Measurements from ENCODE around the gene RBMS3. TPM values are rescaled to one million over a fixed set of nuclear protein-coding genes. Genes with fewer than 3 reads are reported as not detected.
A peak's percentile ranks its signal among the peaks of the same experiment; 100 is the strongest.

The RBMS3 gene
- total and polyA plus RNA-seq, 2 of the 8 experiments (the other 6 are each of a cell fraction or from before 2014, with no cell fraction given), result 3.7 to 6.9 TPM

DNA sequence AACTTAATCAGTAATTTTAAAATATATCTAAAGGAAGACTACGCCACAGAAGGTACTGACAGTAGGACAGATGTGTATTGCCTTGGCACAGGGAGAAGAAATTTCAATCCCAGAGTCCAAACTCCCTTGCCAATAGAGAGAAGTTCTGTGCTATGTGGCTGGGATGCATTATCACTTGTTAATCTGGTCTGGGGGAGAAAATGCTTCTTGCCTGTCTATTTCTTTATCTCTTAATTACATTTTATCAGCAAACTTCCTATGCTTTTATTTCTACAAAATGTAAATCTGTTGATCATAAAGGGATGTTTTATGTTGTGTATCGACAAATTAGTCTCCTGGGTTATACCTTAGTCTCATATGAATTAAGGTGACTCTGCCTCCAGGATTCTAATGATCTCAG, 21.7 kb downstream of the RBMS3 start:
- ChIA-PET CTCF (ENCODE audit: partially characterized antibody) (no interaction called here), POLR2A (ENCODE audit: partially characterized antibody) (no interaction called here)
- Histone ChIP-seq H3K23ac (ENCODE audit: insufficient read length) (no peak overlapping the region), H3K79me2 (ENCODE audit: control insufficient read depth in 1 of 2, insufficient read depth in 2 of 2, low read length in 2 of 2) (no peaks in the 10 kb centered on the region), H2BK12ac (ENCODE audit: low read depth, low read length) (no peak overlapping the region), H3K23me2 (ENCODE audit: low read depth, low read length) (no peaks in the 10 kb centered on the region), H3K79me1 (ENCODE audit: low read depth, low read length) (no peaks in the 10 kb centered on the region), H3K27ac (ENCODE audit: low read depth, low read length) (no peak overlapping the region), H2BK5ac (ENCODE audit: low read depth, low read length) (no peak overlapping the region), H3K27me3 (replicated peaks in 1 of 4; ENCODE audit: control insufficient read depth in 3 of 4, extremely low read depth in 1 of 4, insufficient read depth in 3 of 4, low read length in 3 of 4) (no peaks in the 10 kb centered on the region), H3K9me3 (ENCODE audit: insufficient read depth in 2 of 2, low read depth in 1 of 2, low read length in 1 of 2) (peaks cover 0 to 2% of the 10 kb centered on the region in 2 experiments; a peak in 3 of 4 replicates), H3K14ac (ENCODE audit: insufficient read length) (no peak overlapping the region), H3K4me3 (ENCODE audit: extremely low read depth in 1 of 4, insufficient read depth in 2 of 4, low read depth in 3 of 4, low read length in 4 of 4) (no peak overlapping the region), H4K5ac (ENCODE audit: insufficient read length, low read depth, low read length) (no peak overlapping the region), H3K4me2 (ENCODE audit: insufficient read depth in 1 of 2, low read depth in 2 of 2, low read length in 2 of 2) (no peak overlapping the region), H3K56ac (replicated peaks; ENCODE audit: insufficient read length, low read depth, low read length) (no peak overlapping the region), H3K9ac (replicated peaks in 1 of 4; ENCODE audit: extremely low read depth in 1 of 4, low read depth in 3 of 4, low read length in 3 of 4) (no peak overlapping the region), H2AFZ (ENCODE audit: low read length) (no peak overlapping the region), H4K91ac (replicated peaks; ENCODE audit: insufficient read length, low read length) (no peak overlapping the region), H2BK15ac (ENCODE audit: low read length) (no peak overlapping the region), H4K20me1 (replicated peaks in 1 of 2; ENCODE audit: control insufficient read depth in 1 of 2, insufficient read depth in 2 of 2, low read length in 2 of 2) (no peaks in the 10 kb centered on the region), H3K36me3 (ENCODE audit: control insufficient read depth in 2 of 4, insufficient read depth in 4 of 4, low read length in 3 of 4) (no peaks in the 10 kb centered on the region; a peak in 2 of 8 replicates), H3K4me1 (replicated peaks in 1 of 4; ENCODE audit: control insufficient read depth in 3 of 4, insufficient read depth in 4 of 4, low read length in 3 of 4) (no peaks in the 10 kb centered on the region; a peak in 1 of 7 replicates), H2BK120ac (replicated peaks; ENCODE audit: low read depth, low read length) (no peak overlapping the region), H2AK5ac (ENCODE audit: low read depth, low read length) (no peak overlapping the region), H3K18ac (ENCODE audit: extremely low read depth, low read length) (no peak overlapping the region), H2BK20ac (ENCODE audit: low read length) (peak overlapping the region; percentile 25; the same call in 1 of the 2 replicates), H4K8ac (ENCODE audit: extremely low read depth, insufficient read depth, low read length) (no peak overlapping the region), H3K4ac (replicated peaks; ENCODE audit: insufficient read length, low read depth, low read length) (no peak overlapping the region)
- DNase-seq (ENCODE audit: low read depth in 1 of 2, low spot score in 2 of 2), result no peak
- no peak for FAIRE-seq
- 100% methylated on average over 2 of the region's 2 CpGs; no CpG with 5 or more reads in 1 of the 2 experiments for WGBS, 2 experiments (ENCODE audit: extremely low coverage in 1 of 2, insufficient coverage in 1 of 2, insufficient read length in 1 of 2, insufficient replicate concordance in 2 of 2, low coverage in 1 of 2, low lambda C conversion rate in 2 of 2, missing lambda C conversion rate in 1 of 2)
- TF ChIP-seq GTF2F1 (IDR thresholded peaks at IDR 0.05; ENCODE audit: borderline replicate concordance, low read depth, low read length), result no peak
- no peak for TF ChIP-seq KDM5A (IDR thresholded peaks at IDR 0.05; ENCODE audit: low read length)
- no peak for TF ChIP-seq CBX5 (IDR thresholded peaks at IDR 0.05; ENCODE audit: low read depth, low read length)
- TF ChIP-seq TAF7 (optimal IDR thresholded peaks at IDR 0.05; ENCODE audit: borderline replicate concordance, low read depth, low read length), result no peak
- no peak for TF ChIP-seq SIX5 (IDR thresholded peaks at IDR 0.05; ENCODE audit: low read depth, low read length)
